ENCODE data around the gene MRPL46.

DNA sequence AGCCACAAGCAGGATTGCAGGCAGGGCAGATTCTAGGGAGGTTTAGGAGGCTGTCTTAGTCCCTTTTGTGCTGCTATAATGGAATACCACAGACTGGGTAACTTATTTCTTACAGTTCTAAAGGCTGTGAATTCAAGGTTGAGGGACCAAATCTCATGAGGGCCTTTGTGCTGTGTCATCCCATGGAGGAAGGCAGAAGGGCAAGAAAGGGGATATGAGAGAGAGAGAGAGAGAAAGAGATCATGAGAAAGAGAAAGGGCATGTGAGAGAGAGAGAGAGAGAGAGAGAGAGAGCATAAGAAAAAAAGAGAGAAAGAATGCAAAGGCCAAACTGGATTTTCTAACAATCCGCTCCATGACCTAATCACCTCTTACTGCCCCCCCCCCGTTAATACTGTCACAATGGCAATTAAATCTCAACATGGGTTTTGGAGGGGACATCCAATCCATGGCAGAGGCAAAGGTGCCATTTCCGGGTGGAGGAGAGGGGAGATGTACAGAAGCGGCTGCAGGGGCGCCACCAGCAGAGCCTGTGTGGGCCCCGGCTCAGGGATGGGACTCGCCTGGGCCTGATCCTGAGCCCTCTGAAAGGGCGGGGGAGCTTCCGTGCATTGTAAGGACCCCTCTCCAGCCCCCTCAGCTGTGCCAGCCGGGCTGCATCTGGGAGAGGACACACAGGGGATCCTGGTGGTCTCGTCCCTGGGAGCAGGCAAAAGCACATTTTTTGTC lies 20.8 kb upstream of the MRPL46 start:
- no peak for TF ChIP-seq ATF3 (CRISPR knock-in tag; IDR thresholded peaks at IDR 0.05)
- no peak for TF ChIP-seq HDAC2 (CRISPR knock-in tag; IDR thresholded peaks at IDR 0.05)
- no peak for TF ChIP-seq ZNF850 (CRISPR knock-in tag; conservative IDR thresholded peaks at IDR 0.05)
- TF ChIP-seq, protein P1, sequence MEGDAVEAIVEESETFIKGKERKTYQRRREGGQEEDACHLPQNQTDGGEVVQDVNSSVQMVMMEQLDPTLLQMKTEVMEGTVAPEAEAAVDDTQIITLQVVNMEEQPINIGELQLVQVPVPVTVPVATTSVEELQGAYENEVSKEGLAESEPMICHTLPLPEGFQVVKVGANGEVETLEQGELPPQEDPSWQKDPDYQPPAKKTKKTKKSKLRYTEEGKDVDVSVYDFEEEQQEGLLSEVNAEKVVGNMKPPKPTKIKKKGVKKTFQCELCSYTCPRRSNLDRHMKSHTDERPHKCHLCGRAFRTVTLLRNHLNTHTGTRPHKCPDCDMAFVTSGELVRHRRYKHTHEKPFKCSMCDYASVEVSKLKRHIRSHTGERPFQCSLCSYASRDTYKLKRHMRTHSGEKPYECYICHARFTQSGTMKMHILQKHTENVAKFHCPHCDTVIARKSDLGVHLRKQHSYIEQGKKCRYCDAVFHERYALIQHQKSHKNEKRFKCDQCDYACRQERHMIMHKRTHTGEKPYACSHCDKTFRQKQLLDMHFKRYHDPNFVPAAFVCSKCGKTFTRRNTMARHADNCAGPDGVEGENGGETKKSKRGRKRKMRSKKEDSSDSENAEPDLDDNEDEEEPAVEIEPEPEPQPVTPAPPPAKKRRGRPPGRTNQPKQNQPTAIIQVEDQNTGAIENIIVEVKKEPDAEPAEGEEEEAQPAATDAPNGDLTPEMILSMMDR (CRISPR knock-in tag; IDR thresholded peaks at IDR 0.05): no peak
- no peak for TF ChIP-seq NONO (IDR thresholded peaks at IDR 0.05)
- TF ChIP-seq NONO (CRISPR knock-in tag; conservative IDR thresholded peaks at IDR 0.05): no peak
- no peak for TF ChIP-seq TBP (CRISPR knock-in tag; IDR thresholded peaks at IDR 0.05)
- no peak for TF ChIP-seq MATR3 (CRISPR knock-in tag; IDR thresholded peaks at IDR 0.05)
- no peak for TF ChIP-seq POLR2A (IDR thresholded peaks at IDR 0.05; ENCODE audit: insufficient read depth in 1 of 2, low read depth in 2 of 2, low read length in 2 of 2)
- TF ChIP-seq MAZ (IDR thresholded peaks at IDR 0.05; ENCODE audit: borderline replicate concordance, low read depth, low read length): no peak
- no peak for TF ChIP-seq MAZ (CRISPR knock-in tag; IDR thresholded peaks at IDR 0.05; ENCODE audit: low read depth)
- no peak for TF ChIP-seq FOSL1 (CRISPR knock-in tag; IDR thresholded peaks at IDR 0.05; ENCODE audit: borderline replicate concordance)
- no peak for TF ChIP-seq EP300 (IDR thresholded peaks at IDR 0.05; ENCODE audit: low read depth in 2 of 2, low read length in 2 of 2)
- no peak for TF ChIP-seq EP300 (CRISPR knock-in tag; IDR thresholded peaks at IDR 0.05; ENCODE audit: borderline replicate concordance)
- no peak for TF ChIP-seq NFYB (CRISPR knock-in tag; IDR thresholded peaks at IDR 0.05)
- TF ChIP-seq MYC (CRISPR knock-in tag; IDR thresholded peaks at IDR 0.05; ENCODE audit: borderline replicate concordance): no peak
- no peak for TF ChIP-seq FOXJ3 (CRISPR knock-in tag; IDR thresholded peaks at IDR 0.05; ENCODE audit: borderline replicate concordance)
